Stomach (tissue), 4 donors: Measurements from ENCODE around the gene LRMDA.

Experiments
- EP300 ChIP-seq: sonication (generic); formaldehyde crosslinking; IDR thresholded peaks from one replicate; pipeline ENCODE4 v1.6.1; 2017; ENCODE audit warnings: antibody characterized with exemption
- POLR2A ChIP-seq, 4 donors: fragments of 450-650 bp; IDR thresholded peaks; one replicate each; pipeline ENCODE4 v1.6.1; 2016; ENCODE audit warnings: antibody characterized with exemption in 4 of 4, control low read depth in 2 of 4, mild to moderate bottlenecking in 1 of 4, moderate library complexity in 1 of 4
- POLR2AphosphoS5 ChIP-seq, 3 donors: sonication (generic); formaldehyde crosslinking; IDR thresholded peaks; one replicate each; pipeline ENCODE4 v1.6.1; 2016; ENCODE audit warnings: antibody characterized with exemption in 3 of 3
- TF ChIP-seq, protein P1 (sequence below), 7 experiments: fragments of 450-650 bp in 4 of 7; fragments of 200-600 bp in 3 of 7; sonication (generic) in 3 of 7; IDR thresholded peaks; one replicate each; pipeline ENCODE4 v1.5.1; 2016 to 2019; ENCODE audit warnings: antibody characterized with exemption in 7 of 7, control low read depth in 2 of 7, mild to moderate bottlenecking in 1 of 7

DNA sequence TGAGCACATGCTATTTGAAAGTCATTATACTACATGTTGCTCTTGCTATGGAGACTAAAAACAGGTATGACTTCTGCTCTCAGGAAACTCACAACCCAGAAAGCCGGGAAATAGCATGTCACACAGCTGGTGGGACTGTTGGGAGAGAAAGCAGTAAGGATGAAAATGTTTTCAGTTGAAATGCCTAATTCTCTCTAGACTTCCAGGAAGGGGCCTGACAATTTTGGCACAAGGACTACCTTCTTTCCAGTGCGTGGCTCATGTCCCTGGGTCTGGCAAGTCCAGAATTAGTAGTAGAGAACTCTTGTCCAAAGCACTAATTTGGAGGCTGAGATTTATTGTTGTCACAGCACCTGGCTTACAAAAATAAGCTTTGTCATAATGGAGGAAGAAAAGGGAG lies 567.6 kb downstream of the LRMDA start:
- TF ChIP-seq, protein P1, sequence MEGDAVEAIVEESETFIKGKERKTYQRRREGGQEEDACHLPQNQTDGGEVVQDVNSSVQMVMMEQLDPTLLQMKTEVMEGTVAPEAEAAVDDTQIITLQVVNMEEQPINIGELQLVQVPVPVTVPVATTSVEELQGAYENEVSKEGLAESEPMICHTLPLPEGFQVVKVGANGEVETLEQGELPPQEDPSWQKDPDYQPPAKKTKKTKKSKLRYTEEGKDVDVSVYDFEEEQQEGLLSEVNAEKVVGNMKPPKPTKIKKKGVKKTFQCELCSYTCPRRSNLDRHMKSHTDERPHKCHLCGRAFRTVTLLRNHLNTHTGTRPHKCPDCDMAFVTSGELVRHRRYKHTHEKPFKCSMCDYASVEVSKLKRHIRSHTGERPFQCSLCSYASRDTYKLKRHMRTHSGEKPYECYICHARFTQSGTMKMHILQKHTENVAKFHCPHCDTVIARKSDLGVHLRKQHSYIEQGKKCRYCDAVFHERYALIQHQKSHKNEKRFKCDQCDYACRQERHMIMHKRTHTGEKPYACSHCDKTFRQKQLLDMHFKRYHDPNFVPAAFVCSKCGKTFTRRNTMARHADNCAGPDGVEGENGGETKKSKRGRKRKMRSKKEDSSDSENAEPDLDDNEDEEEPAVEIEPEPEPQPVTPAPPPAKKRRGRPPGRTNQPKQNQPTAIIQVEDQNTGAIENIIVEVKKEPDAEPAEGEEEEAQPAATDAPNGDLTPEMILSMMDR (IDR thresholded peaks at IDR 0.05), result no peak
- no peak for TF ChIP-seq POLR2A (IDR thresholded peaks at IDR 0.05)
- TF ChIP-seq EP300, result no peak
- no peak for TF ChIP-seq POLR2AphosphoS5 (IDR thresholded peaks at IDR 0.05)
